NCI-H510A treated with DMSO at 0.1 percent for 48 hours (cell line): Measurements from ENCODE around the gene HCFC1.

Experiments
- DNase-seq: peaks from one replicate; lab custom pipeline; 2025; lab: John Stamatoyannopoulos, UW

HCFC1 gene

GRCh38 chrX:153956044-153956907 lies 15.3 kb downstream of the HCFC1 start:
- DNase-seq = no peak

GRCh38 chrX:153955228-153955732 lies 16.3 kb downstream of the HCFC1 start:
- no peak for DNase-seq

- DNase-seq = no peak
Measured at GRCh38 chrX:153954558-153955227, 16.9 kb downstream of the HCFC1 start.

- DNase-seq = no peak
Measured at GRCh38 chrX:153953892-153954557, 17.6 kb downstream of the HCFC1 start.

GRCh38 chrX:153953342-153953830 lies 18.2 kb downstream of the HCFC1 start:
- DNase-seq = peak; percentile 26

GRCh38 chrX:153952373-153953026 lies 19.1 kb downstream of the HCFC1 start:
- no peak for DNase-seq

- DNase-seq = no peak
Measured at GRCh38 chrX:153951683-153952372, 19.8 kb downstream of the HCFC1 start.

- no peak for DNase-seq
Measured at GRCh38 chrX:153950127-153950526, 21.5 kb downstream of the HCFC1 start.

- no peak for DNase-seq
Measured at GRCh38 chrX:153948847-153949805, 22.5 kb downstream of the HCFC1 start.

GRCh38 chrX:153948002-153948466 lies 23.6 kb downstream of the HCFC1 start:
- DNase-seq = no peak

GRCh38 chrX:153947009-153947769 lies 24.4 kb downstream of the HCFC1 start:
- peak; percentile 59 for DNase-seq

GRCh38 chrX:153945956-153946943 lies 25.4 kb downstream of the HCFC1 start:
- DNase-seq = no peak

- DNase-seq = no peak
Measured at GRCh38 chrX:153944800-153945150, 26.8 kb downstream of the HCFC1 start.

- DNase-seq = no peak
Measured at GRCh38 chrX:153944140-153944799, 27.3 kb downstream of the HCFC1 start, which contains the start of gene RENBP. TSS of gene RENBP (minus strand) at chrX:153944643. CDS start at chrX:153944610, 33 bp downstream.

- DNase-seq = no peak
Measured at GRCh38 chrX:153941336-153942252, 30.0 kb downstream of the HCFC1 start.

GRCh38 chrX:153939573-153939972 lies 32.0 kb downstream of the HCFC1 start:
- no peak for DNase-seq
